Liver (tissue), 9 donors: Measurements from ENCODE around the gene HS3ST3B1. TPM values are rescaled to one million over a fixed set of nuclear protein-coding genes. Genes with fewer than 3 reads are reported as not detected.

ENCODE experiments used
- DNase-seq: peaks from one replicate; pipeline ENCODE4 v3.0.0-alpha.2; 2017; ENCODE audit warnings: low spot score
- H3K27ac ChIP-seq, 2 donors: one replicate each; pipeline ENCODE4 v1.7.0; 2013; ENCODE audit warnings: inconsistent platforms in 2 of 2, low read length in 2 of 2, control low read depth in 1 of 2, low read depth in 1 of 2, mild to moderate bottlenecking in 1 of 2
- H3K27me3 ChIP-seq, 4 donors: one replicate each; pipeline versions ENCODE4 v1.6.1 to v1.7.0; 2013; ENCODE audit warnings: low read length in 3 of 4, inconsistent platforms in 1 of 4, mild to moderate bottlenecking in 1 of 4, moderate library complexity in 1 of 4; ENCODE audit not compliant: control insufficient read depth in 4 of 4, insufficient read depth in 4 of 4
- H3K36me3 ChIP-seq, 4 donors: one replicate each; pipeline versions ENCODE4 v1.6.1 to v1.7.0; 2013; ENCODE audit warnings: low read length in 3 of 4, mild to moderate bottlenecking in 3 of 4, low read depth in 1 of 4, moderate library complexity in 1 of 4; ENCODE audit not compliant: control insufficient read depth in 4 of 4, insufficient read depth in 3 of 4
- H3K4me1 ChIP-seq, 4 donors: one replicate each; pipeline versions ENCODE4 v1.6.1 to v1.7.0; 2013; ENCODE audit warnings: low read length in 3 of 4, mild to moderate bottlenecking in 3 of 4, moderate library complexity in 1 of 4; ENCODE audit not compliant: control insufficient read depth in 4 of 4, insufficient read depth in 4 of 4
- H3K4me3 ChIP-seq, 3 donors: one replicate each; pipeline versions ENCODE4 v1.6.1 to v1.7.0; 2013; ENCODE audit warnings: low read length in 3 of 3, control low read depth in 1 of 3, low read depth in 1 of 3, mild to moderate bottlenecking in 1 of 3
- H3K9ac ChIP-seq, 2 donors: one replicate each; pipeline ENCODE4 v1.7.0; 2013; ENCODE audit warnings: low read length in 2 of 2, mild to moderate bottlenecking in 2 of 2, moderate library complexity in 2 of 2, control low read depth in 1 of 2, low read depth in 1 of 2
- H3K9me3 ChIP-seq, 4 donors: one replicate each; pipeline versions ENCODE4 v1.6.1 to v1.7.0; 2013; ENCODE audit warnings: low read length in 3 of 4; ENCODE audit not compliant: control insufficient read depth in 4 of 4
- ATF3 ChIP-seq: IDR thresholded peaks from 2 replicates; pipeline ENCODE4 v1.6.1; 2016; ENCODE audit warnings: antibody characterized with exemption
- CTCF ChIP-seq: fragments of 150-350 bp; IDR thresholded peaks from 2 replicates; pipeline ENCODE4 v1.5.1; 2017; ENCODE audit warnings: improper control_type of control experiment, low read depth, low read length; ENCODE audit not compliant: missing input control
- EGR1 ChIP-seq, 2 donors: IDR thresholded peaks; 2 replicates each; pipeline ENCODE4 v1.6.1; 2016 to 2018; ENCODE audit warnings: antibody characterized with exemption in 2 of 2, low read depth in 2 of 2
- FOXA2 ChIP-seq: IDR thresholded peaks from 2 replicates; pipeline ENCODE4 v1.6.1; 2016; ENCODE audit warnings: antibody characterized with exemption
- HNF4A ChIP-seq, 2 donors: conservative IDR thresholded peaks; 2 replicates each; pipeline ENCODE4 v1.6.1; 2016; ENCODE audit warnings: antibody characterized with exemption in 2 of 2, mild to moderate bottlenecking in 2 of 2
- HNF4G ChIP-seq: IDR thresholded peaks from 2 replicates; pipeline ENCODE4 v1.6.1; 2016; ENCODE audit warnings: antibody characterized with exemption
- MAX ChIP-seq: IDR thresholded peaks from 2 replicates; pipeline ENCODE4 v1.6.1; 2016; ENCODE audit warnings: antibody characterized with exemption
- NR2F2 ChIP-seq: IDR thresholded peaks from 2 replicates; pipeline ENCODE4 v1.6.1; 2016; ENCODE audit warnings: antibody characterized with exemption
- REST ChIP-seq: IDR thresholded peaks from 2 replicates; pipeline ENCODE4 v1.6.1; 2016; ENCODE audit warnings: antibody characterized with exemption, mild to moderate bottlenecking
- RXRA ChIP-seq, 2 donors: IDR thresholded peaks; 2 replicates each; pipeline ENCODE4 v1.6.1; 2017 to 2018; ENCODE audit warnings: antibody characterized with exemption in 2 of 2, mild to moderate bottlenecking in 1 of 2
- SP1 ChIP-seq: IDR thresholded peaks from 2 replicates; pipeline ENCODE4 v1.6.1; 2018; ENCODE audit warnings: antibody characterized with exemption, mild to moderate bottlenecking
- TAF1 ChIP-seq: conservative IDR thresholded peaks from 2 replicates; pipeline ENCODE4 v1.6.1; 2016; ENCODE audit warnings: antibody characterized with exemption, mild to moderate bottlenecking
- YY1 ChIP-seq: IDR thresholded peaks from 2 replicates; pipeline ENCODE4 v1.6.1; 2016; ENCODE audit warnings: antibody characterized with exemption, mild to moderate bottlenecking
- ZBTB33 ChIP-seq: IDR thresholded peaks from 2 replicates; pipeline ENCODE4 v1.6.1; 2016; ENCODE audit warnings: antibody characterized with exemption
- WGBS: extraction: QIAGEN DNeasy Blood & Tissue Kit; methylation state at CpG from one replicate; pipeline ENCODE4 v1.1.7; 2013; 5-methylcytosine and 5-hydroxymethylcytosine counted together
- polyA plus RNA-seq, 2 donors: library from polyadenylated mRNA; stranded (reverse) in 1 of 2; unstranded in 1 of 2; fragments of 200-250 nt in 1 of 2; fragments of >200 nt in 1 of 2; fragmentation: Nextera tagmentation in 1 of 2; extraction: Ambion mirVana in 1 of 2; gene quantifications; one replicate each; pipeline versions ENCODE4 v1.2.1 to v1.2.3, GENCODE V29; 2013 to 2015
- total RNA-seq, 2 donors: library from RNA; depleted of rRNA; stranded (reverse); fragments of >200 nt; gene quantifications; one replicate each; pipeline ENCODE4 v1.2.3, GENCODE V29; 2014
- donor health status: healthy.
- donor health status: healthy.
- donor health status: healthy.
- donor health status: healthy.
- donor health status: healthy.

HS3ST3B1 gene
- total and polyA plus RNA-seq, 4 donors = 11.9 to 33.5 (median 22.4) TPM

- H3K9me3 ChIP-seq = no peaks in the 10 kb centered on the region
- no peaks in the 10 kb centered on the region for H3K27me3 ChIP-seq
- no peak for DNase-seq
- no peak overlapping the region for H3K4me3 ChIP-seq
- WGBS = 77% methylated on average over 3 of the region's 3 CpGs
- peaks cover 6 to 59% (median 38%) of the 10 kb centered on the region in 4 donors for H3K4me1 ChIP-seq
- peaks cover 0 to 6% (median 3%) of the 10 kb centered on the region in 4 donors for H3K36me3 ChIP-seq
- H3K27ac ChIP-seq = no peak overlapping the region
- no peak overlapping the region for H3K9ac ChIP-seq
- TF ChIP-seq TAF1 (no peak), EGR1 (IDR thresholded peaks at IDR 0.05; ENCODE audit: low read depth in 2 of 2) (no peak), ZBTB33 (no peak), MAX (no peak), HNF4G (no peak), CTCF (no peak), YY1 (no peak), REST (no peak), RXRA (IDR thresholded peaks at IDR 0.05) (no peak), NR2F2 (no peak), FOXA2 (no peak)
These were observed 16.5 kb downstream of the HS3ST3B1 start for GRCh38 chr17:14317383-14317782.

GRCh38 chr17:14318109-14318917 is 17.4 kb downstream of the HS3ST3B1 start:
- 79% methylated on average over 12 of the region's 12 CpGs for WGBS
- DNase-seq = no peak
- peaks cover 6 to 63% (median 43%) of the 10 kb centered on the region in 4 donors for H3K4me1 ChIP-seq
- TF ChIP-seq ATF3 = no peak
- no peak for TF ChIP-seq MAX
- no peak for TF ChIP-seq REST
- no peak for TF ChIP-seq CTCF
- no peak for TF ChIP-seq SP1
- TF ChIP-seq HNF4A (conservative IDR thresholded peaks at IDR 0.05) = no peak

More at GRCh38 chr17:14318109-14318917, 17.4 kb downstream of the HS3ST3B1 start:
- H3K27ac ChIP-seq = no peak overlapping the region
- H3K9me3 ChIP-seq = no peaks in the 10 kb centered on the region
- H3K36me3 ChIP-seq = peaks cover 0 to 6% (median 0%) of the 10 kb centered on the region in 4 donors
- H3K27me3 ChIP-seq = no peaks in the 10 kb centered on the region
- H3K9ac ChIP-seq = no peak overlapping the region
- H3K4me3 ChIP-seq = no peak overlapping the region
